Hindlimb muscle (tissue), 1 donor: Measurements from ENCODE around the gene FAM131A. TPM values are rescaled to one million over a fixed set of nuclear protein-coding genes. Genes with fewer than 3 reads are reported as not detected.

Source experiments
- polyA plus RNA-seq: library from polyadenylated mRNA; unstranded; fragments of 120-200 nt; gene quantifications from one replicate; pipeline ENCODE4 v1.2.1, GENCODE V29; 2013; ENCODE audit not compliant: insufficient read length

The FAM131A gene
- polyA plus RNA-seq, 1 donor = 9.7 TPM

Other genes with a start within 250 kb of the FAM131A start
- 0.14 TPM for gene HTR3E, start 240.5 kb upstream of the FAM131A start, polyA plus RNA-seq
- gene EIF2B5, start 202.2 kb upstream of the FAM131A start, polyA plus RNA-seq = 41.3 TPM
- 97.4 TPM for gene DVL3, start 182.2 kb upstream of the FAM131A start, polyA plus RNA-seq
- 175 TPM for gene AP2M1, start 162.7 kb upstream of the FAM131A start, polyA plus RNA-seq
- 51.5 TPM for gene ABCF3, start 151.4 kb upstream of the FAM131A start, polyA plus RNA-seq
- gene VWA5B2, start 108.0 kb upstream of the FAM131A start, polyA plus RNA-seq = 0.63 TPM
- gene ALG3, start 88.6 kb upstream of the FAM131A start, polyA plus RNA-seq = 25.5 TPM
- 1.0 TPM for gene EEF1AKMT4, start 87.9 kb upstream of the FAM131A start, polyA plus RNA-seq
- not detected for gene CAMK2N2, start 76.0 kb upstream of the FAM131A start, polyA plus RNA-seq
- not detected for gene ECE2, start 61.6 kb upstream of the FAM131A start, polyA plus RNA-seq
- gene PSMD2, start 38.4 kb upstream of the FAM131A start, polyA plus RNA-seq = 169 TPM
- 197 TPM for gene EIF4G1, start 23.0 kb upstream of the FAM131A start, polyA plus RNA-seq
- gene CLCN2, start 24.0 kb downstream of the FAM131A start, polyA plus RNA-seq = 4.8 TPM
- gene POLR2H, start 24.1 kb downstream of the FAM131A start, polyA plus RNA-seq = 42.2 TPM
- 2.5 TPM for gene THPO, start 40.6 kb downstream of the FAM131A start, polyA plus RNA-seq
- gene CHRD, start 42.5 kb downstream of the FAM131A start, polyA plus RNA-seq = 18.7 TPM
- 42.4 TPM for gene EPHB3, start 224.2 kb downstream of the FAM131A start, polyA plus RNA-seq